ENCODE results near the gene IRS1.

The IRS1 gene

DNA sequence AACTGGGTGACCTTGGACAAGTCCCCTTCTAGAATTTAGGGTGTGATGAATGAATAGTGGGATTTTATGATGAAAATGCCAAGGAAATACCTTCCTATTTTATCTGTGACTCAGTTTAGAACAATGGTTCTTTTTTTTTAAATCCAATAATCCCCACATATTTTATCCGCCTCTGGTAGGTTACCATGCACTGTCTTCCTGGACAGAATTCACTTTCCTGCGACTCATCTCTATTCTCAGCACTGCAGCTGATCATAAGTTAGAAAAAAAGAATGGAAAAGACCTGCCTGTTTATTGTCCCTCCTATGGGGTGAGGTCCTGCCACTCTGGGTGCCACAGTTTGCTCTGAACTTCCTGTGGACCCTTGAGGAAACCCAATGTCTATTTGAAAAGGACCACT lies 73.1 kb downstream of the IRS1 start:
- peak overlapping the region; percentile 84 for H3K27ac ChIP-seq (ENCODE audit: low read depth, low read length, severe bottlenecking)

DNA sequence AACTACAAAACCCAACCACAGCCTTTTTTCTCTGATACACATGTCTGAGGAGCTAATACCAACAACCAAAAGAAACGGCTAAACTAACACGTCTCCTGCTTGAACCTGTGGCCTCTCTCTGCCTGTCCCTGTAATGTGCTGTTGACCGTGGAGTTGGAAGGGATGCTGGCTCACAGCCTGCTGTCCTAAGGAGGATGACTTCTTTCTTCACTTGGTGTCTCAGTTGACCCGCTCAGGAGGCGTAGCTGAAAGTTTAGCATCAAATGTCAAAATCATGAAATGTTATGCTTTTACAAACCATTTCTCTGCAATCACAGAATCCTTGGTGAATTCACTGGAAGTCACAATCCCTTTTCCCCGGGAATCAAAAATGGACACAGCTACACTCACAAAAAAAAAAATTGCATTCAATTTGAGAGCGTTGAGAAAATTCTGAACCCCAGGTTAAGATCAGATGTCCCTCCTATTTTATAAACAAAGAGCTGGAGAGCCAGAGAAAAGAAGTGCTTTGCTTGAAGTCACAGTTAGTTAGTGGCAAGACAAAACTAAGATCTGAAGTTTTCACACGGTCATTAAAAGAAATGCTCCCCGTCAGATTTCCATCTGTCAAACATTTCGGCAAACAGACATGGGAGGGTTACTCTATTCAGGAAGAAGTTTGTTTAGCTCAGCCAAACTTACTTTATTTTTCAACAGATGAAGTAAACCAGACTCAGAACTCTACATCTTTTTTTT lies 74.3 kb downstream of the IRS1 start:
- H3K4me1 ChIP-seq (ENCODE audit: control insufficient read depth, insufficient read depth, low read length, poor library complexity, severe bottlenecking): peaks cover 23% of the 10 kb centered on the region
- 80 to 81% methylated on average over 5 to 8 of the region's 10 CpGs for WGBS, 2 experiments (ENCODE audit: insufficient coverage in 2 of 2)
- H3K9me3 ChIP-seq (ENCODE audit: control insufficient read depth, low read length): no peaks in the 10 kb centered on the region
- peak overlapping the region; percentile 84 for H3K27ac ChIP-seq (ENCODE audit: low read depth, low read length, severe bottlenecking)
- no peak overlapping the region for H3K4me3 ChIP-seq (ENCODE audit: extremely low read depth, insufficient read depth, low read length, poor library complexity, severe bottlenecking)
- no peaks in the 10 kb centered on the region for H3K36me3 ChIP-seq (ENCODE audit: control insufficient read depth, insufficient read depth, low read length)

More for the DNA sequence above, 73.1 kb downstream of the IRS1 start:
- 100% methylated on average over 1 of the region's 2 CpGs; no CpG with 5 or more reads in 1 of the 2 experiments for WGBS, 2 experiments (ENCODE audit: insufficient coverage in 2 of 2)
- no peaks in the 10 kb centered on the region for H3K36me3 ChIP-seq (ENCODE audit: control insufficient read depth, insufficient read depth, low read length)
- no peaks in the 10 kb centered on the region for H3K9me3 ChIP-seq (ENCODE audit: control insufficient read depth, low read length)
- H3K4me3 ChIP-seq (ENCODE audit: extremely low read depth, insufficient read depth, low read length, poor library complexity, severe bottlenecking): no peak overlapping the region
- H3K4me1 ChIP-seq (ENCODE audit: control insufficient read depth, insufficient read depth, low read length, poor library complexity, severe bottlenecking): peaks cover 17% of the 10 kb centered on the region

DNA sequence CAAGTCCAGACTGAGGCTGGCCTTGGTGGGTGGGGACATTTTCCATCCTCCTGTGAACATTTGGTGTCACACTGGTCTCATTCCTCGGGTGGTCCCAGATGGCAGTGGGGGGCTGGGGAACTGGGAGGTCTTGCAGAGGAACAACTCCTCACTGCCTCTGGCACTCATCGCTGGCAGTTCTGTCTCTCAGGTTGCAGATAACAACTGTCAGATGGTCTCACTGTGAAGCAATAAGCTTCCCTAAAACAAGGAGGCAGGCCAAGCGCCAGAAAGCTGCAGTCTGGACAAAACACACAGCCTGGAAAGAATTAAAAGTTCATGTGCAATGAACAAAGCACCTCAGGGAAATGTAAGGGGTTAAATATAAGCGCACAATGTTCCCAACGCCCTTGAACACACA lies 78.1 kb downstream of the IRS1 start:
- Histone ChIP-seq H3K9me3 (ENCODE audit: control insufficient read depth, low read length) (no peaks in the 10 kb centered on the region), H3K4me1 (ENCODE audit: control insufficient read depth, insufficient read depth, low read length, poor library complexity, severe bottlenecking) (peaks cover 19% of the 10 kb centered on the region), H3K4me3 (ENCODE audit: extremely low read depth, insufficient read depth, low read length, poor library complexity, severe bottlenecking) (no peak overlapping the region), H3K27ac (ENCODE audit: low read depth, low read length, severe bottlenecking) (no peak overlapping the region), H3K36me3 (ENCODE audit: control insufficient read depth, insufficient read depth, low read length) (no peaks in the 10 kb centered on the region)
- 64 to 69% methylated on average over 4 to 5 of the region's 5 CpGs for WGBS, 2 experiments (ENCODE audit: insufficient coverage in 2 of 2)

DNA sequence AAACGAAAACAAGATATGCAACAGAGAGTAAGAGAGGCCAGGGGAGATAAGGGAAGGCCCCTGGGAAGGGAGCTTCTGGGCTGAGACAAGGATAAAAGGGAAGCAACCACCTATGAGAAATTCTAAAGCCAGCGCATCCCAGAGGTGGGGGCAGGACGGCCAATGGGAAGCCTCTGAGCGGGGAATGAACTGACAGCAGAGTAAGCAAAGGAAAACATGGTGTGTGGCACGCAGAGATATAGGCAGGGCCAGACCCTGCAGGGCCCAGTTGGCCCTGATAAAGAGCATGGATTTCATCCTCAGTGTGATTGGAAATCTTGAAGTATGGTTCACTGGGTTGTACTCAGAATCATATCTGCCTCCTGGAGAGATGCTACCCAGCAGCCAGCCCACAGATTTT lies 78.7 kb downstream of the IRS1 start:
- WGBS, 2 experiments (ENCODE audit: insufficient coverage in 2 of 2): 46 to 56% methylated on average over 5 of the region's 5 CpGs
- H3K27ac ChIP-seq (ENCODE audit: low read depth, low read length, severe bottlenecking): no peak overlapping the region
- peaks cover 13% of the 10 kb centered on the region for H3K4me1 ChIP-seq (ENCODE audit: control insufficient read depth, insufficient read depth, low read length, poor library complexity, severe bottlenecking)
- no peaks in the 10 kb centered on the region for H3K9me3 ChIP-seq (ENCODE audit: control insufficient read depth, low read length)
- H3K4me3 ChIP-seq (ENCODE audit: extremely low read depth, insufficient read depth, low read length, poor library complexity, severe bottlenecking): no peak overlapping the region
- H3K36me3 ChIP-seq (ENCODE audit: control insufficient read depth, insufficient read depth, low read length): no peaks in the 10 kb centered on the region

DNA sequence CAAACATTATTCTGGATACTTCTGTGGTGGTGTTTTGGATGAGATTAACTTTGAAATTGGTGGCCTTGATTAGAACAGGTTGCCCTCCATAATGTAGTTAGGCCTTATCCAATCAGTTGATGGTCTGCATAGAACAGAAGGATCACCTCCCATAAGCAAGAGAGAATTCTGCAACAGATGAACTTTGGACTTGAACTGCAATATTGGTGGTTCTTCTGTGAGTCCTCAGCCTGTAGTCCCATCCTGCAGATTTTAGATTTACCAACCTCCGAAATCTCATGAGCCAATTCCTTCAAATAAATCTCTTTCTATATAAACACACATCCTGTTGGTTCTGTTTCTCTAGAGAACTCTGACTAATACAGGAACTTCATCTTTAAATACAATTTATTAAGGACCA lies 81.9 kb downstream of the IRS1 start:
- Histone ChIP-seq H3K9me3 (ENCODE audit: control insufficient read depth, low read length) (no peaks in the 10 kb centered on the region), H3K4me3 (ENCODE audit: extremely low read depth, insufficient read depth, low read length, poor library complexity, severe bottlenecking) (no peak overlapping the region), H3K27ac (ENCODE audit: low read depth, low read length, severe bottlenecking) (no peak overlapping the region), H3K4me1 (ENCODE audit: control insufficient read depth, insufficient read depth, low read length, poor library complexity, severe bottlenecking) (peaks cover 8% of the 10 kb centered on the region), H3K36me3 (ENCODE audit: control insufficient read depth, insufficient read depth, low read length) (no peaks in the 10 kb centered on the region)
- WGBS, 2 experiments (ENCODE audit: insufficient coverage in 2 of 2): 83 to 100% methylated on average over 1 of the region's 1 CpG

DNA sequence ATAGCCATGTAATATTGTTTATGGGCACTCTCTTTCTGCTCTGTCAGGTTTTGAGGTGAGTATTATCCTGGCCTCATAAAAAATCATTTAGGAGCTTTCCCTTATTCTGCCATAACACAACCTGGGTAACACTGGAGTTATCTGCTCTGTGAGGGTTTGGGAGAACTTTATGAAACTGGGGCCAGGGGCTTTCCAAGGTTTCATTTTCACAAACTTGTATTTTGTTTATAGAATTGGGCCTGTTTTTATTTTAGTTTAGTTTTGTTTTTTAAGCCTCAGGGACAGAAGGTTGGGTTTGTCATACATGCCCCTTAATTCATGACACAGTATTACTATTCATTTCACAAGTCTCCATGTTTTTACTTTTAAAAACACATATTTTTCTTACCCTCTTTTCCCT lies 83.5 kb downstream of the IRS1 start:
- H3K4me1 ChIP-seq (ENCODE audit: control insufficient read depth, insufficient read depth, low read length, poor library complexity, severe bottlenecking): peaks cover 8% of the 10 kb centered on the region
- no peak overlapping the region for H3K4me3 ChIP-seq (ENCODE audit: extremely low read depth, insufficient read depth, low read length, poor library complexity, severe bottlenecking)
- H3K36me3 ChIP-seq (ENCODE audit: control insufficient read depth, insufficient read depth, low read length): no peaks in the 10 kb centered on the region
- no peak overlapping the region for H3K27ac ChIP-seq (ENCODE audit: low read depth, low read length, severe bottlenecking)
- H3K9me3 ChIP-seq (ENCODE audit: control insufficient read depth, low read length): no peaks in the 10 kb centered on the region

DNA sequence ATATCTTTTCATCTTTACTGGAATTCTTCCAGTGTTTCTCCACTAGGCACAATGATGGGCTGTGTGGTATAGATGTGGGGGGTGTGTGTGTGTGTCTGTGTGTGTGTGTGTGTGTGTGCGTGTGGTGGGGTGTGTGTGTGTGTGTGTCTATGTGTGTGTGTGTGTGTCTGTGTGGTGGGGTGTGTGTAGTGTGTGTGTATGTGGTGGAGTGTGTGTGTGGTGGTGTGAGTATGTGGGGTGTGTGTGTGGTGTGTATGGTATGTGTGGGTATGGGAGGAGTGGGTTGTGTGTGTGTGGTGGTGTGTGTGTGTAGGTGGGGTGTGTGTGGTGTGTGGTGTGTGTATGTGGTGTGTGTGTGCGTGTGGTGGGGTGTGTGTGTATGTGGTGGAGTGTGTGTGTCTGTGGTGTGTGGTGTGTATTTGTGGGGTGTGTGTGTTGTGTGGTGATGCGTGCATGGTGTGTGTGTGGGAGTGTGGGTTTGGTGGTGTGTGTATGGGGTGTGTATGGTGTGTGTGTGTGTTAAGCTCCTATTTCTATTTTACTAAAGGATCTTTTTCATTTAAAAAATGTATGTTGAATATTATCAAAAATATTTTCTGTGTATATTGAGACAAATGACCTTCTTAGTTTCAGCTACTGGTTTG lies 84.2 kb downstream of the IRS1 start:
- H3K36me3 ChIP-seq (ENCODE audit: control insufficient read depth, insufficient read depth, low read length): no peaks in the 10 kb centered on the region
- H3K9me3 ChIP-seq (ENCODE audit: control insufficient read depth, low read length): no peaks in the 10 kb centered on the region
- H3K27ac ChIP-seq (ENCODE audit: low read depth, low read length, severe bottlenecking): no peak overlapping the region
- WGBS, 2 experiments (ENCODE audit: insufficient coverage in 2 of 2): 80 to 100% methylated on average over 1 of the region's 3 CpGs
- peaks cover 5% of the 10 kb centered on the region for H3K4me1 ChIP-seq (ENCODE audit: control insufficient read depth, insufficient read depth, low read length, poor library complexity, severe bottlenecking)
- no peak overlapping the region for H3K4me3 ChIP-seq (ENCODE audit: extremely low read depth, insufficient read depth, low read length, poor library complexity, severe bottlenecking)

DNA sequence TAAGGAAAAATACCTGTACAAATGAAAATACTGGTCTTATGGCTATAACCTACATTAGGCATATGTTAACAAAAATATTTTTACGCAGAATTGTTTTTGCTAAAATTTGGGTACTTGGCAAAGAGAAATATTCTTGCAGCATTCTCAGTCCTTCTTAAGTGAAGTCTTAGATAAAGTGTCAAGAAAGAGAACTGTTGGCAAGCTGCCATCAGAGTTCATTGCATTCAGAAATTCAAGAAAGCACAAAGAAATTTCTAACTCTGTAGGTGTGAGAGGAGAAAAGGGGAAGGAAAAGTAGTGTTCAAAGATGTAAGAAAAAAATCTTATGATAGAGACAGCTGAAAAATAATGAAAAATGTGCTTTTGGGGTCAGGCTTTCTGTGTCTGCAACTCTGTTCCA lies 86.7 kb downstream of the IRS1 start:
- no peaks in the 10 kb centered on the region for H3K36me3 ChIP-seq (ENCODE audit: control insufficient read depth, insufficient read depth, low read length)
- no CpG with 5 or more reads among the region's 1 CpG for WGBS, 2 experiments (ENCODE audit: insufficient coverage in 2 of 2)
- H3K4me1 ChIP-seq (ENCODE audit: control insufficient read depth, insufficient read depth, low read length, poor library complexity, severe bottlenecking): no peaks in the 10 kb centered on the region
- no peak overlapping the region for H3K4me3 ChIP-seq (ENCODE audit: extremely low read depth, insufficient read depth, low read length, poor library complexity, severe bottlenecking)
- no peaks in the 10 kb centered on the region for H3K9me3 ChIP-seq (ENCODE audit: control insufficient read depth, low read length)
- H3K27ac ChIP-seq (ENCODE audit: low read depth, low read length, severe bottlenecking): no peak overlapping the region

DNA sequence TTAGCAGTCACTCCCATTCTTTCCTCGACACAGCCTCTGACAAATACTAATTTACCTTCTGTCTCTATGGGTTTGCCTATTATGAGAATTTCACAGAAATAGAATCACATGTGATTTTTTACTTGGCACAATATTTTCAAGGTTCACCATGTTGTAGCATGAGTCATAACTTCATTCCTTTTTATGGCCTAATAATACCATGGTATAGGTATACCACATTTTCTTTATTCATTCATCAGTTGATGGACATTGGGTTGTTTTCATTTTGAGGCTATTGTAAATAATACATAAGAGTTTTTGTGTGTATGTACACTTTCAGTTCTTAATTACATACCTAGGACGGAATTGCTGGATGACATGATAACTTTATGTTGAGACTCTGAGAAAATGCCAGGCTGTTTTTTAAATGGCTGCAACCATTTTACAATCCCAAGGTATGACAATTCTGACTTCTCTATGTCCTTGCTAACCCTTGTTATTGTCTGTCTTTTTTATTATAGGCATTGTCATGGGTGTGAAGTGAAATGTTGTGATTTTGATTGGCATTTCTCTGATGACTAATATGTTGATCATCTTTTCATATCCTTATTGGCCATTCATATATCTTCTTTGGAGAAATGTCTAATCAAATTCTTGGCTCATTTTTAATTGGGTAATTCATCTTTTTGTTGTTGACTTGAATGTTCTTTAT lies 87.9 kb downstream of the IRS1 start:
- no peaks in the 10 kb centered on the region for H3K36me3 ChIP-seq (ENCODE audit: control insufficient read depth, insufficient read depth, low read length)
- no peak overlapping the region for H3K27ac ChIP-seq (ENCODE audit: low read depth, low read length, severe bottlenecking)
- 100% methylated on average over 1 of the region's 2 CpGs; no CpG with 5 or more reads in 1 of the 2 experiments for WGBS, 2 experiments (ENCODE audit: insufficient coverage in 2 of 2)
- no peak overlapping the region for H3K4me3 ChIP-seq (ENCODE audit: extremely low read depth, insufficient read depth, low read length, poor library complexity, severe bottlenecking)
- no peaks in the 10 kb centered on the region for H3K4me1 ChIP-seq (ENCODE audit: control insufficient read depth, insufficient read depth, low read length, poor library complexity, severe bottlenecking)
- no peaks in the 10 kb centered on the region for H3K9me3 ChIP-seq (ENCODE audit: control insufficient read depth, low read length)

DNA sequence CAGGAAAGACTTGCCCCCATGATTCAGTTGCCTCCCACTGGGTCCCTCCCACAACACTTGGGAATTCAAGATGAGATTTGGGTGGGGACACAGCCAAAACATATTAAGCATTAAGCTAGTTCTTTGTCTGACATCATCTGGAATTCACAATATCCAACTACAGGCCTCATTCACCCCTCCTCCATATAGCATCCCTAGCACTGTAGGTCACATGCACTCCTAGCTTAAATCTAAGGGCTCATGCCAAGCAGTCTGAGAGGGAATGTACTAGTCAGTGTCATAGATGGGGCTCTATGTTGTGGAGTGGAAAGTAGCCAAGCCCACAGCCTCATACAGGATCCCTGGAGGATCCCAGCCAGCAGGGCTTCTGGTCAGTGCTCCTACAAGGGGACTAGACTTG lies 92.1 kb downstream of the IRS1 start:
- H3K9me3 ChIP-seq (ENCODE audit: control insufficient read depth, low read length): no peaks in the 10 kb centered on the region
- H3K4me3 ChIP-seq (ENCODE audit: extremely low read depth, insufficient read depth, low read length, poor library complexity, severe bottlenecking): no peak overlapping the region
- H3K36me3 ChIP-seq (ENCODE audit: control insufficient read depth, insufficient read depth, low read length): no peaks in the 10 kb centered on the region
- no peaks in the 10 kb centered on the region for H3K4me1 ChIP-seq (ENCODE audit: control insufficient read depth, insufficient read depth, low read length, poor library complexity, severe bottlenecking)
- H3K27ac ChIP-seq (ENCODE audit: low read depth, low read length, severe bottlenecking): no peak overlapping the region

DNA sequence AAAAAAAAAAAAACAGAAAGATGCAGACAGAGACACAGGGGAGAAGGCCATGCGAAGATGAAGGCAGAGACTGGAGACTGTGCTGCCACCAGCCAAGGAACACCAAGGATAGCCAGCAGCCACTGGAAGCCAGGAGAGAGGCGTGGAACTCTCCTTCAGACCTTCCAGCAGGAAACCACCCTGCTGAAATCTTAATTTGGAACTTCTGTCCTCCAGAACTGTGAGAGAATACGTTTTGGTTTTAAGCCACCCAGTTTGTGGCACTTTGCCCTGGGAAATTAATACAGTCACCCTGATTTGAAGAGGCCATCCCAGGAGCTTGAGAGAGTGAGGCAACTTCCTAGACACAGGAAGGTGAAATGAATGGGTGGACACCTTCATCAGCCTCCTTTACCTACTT lies 93.7 kb downstream of the IRS1 start:
- Histone ChIP-seq H3K4me3 (ENCODE audit: extremely low read depth, insufficient read depth, low read length, poor library complexity, severe bottlenecking) (no peak overlapping the region), H3K4me1 (ENCODE audit: control insufficient read depth, insufficient read depth, low read length, poor library complexity, severe bottlenecking) (peaks cover 3% of the 10 kb centered on the region), H3K36me3 (ENCODE audit: control insufficient read depth, insufficient read depth, low read length) (no peaks in the 10 kb centered on the region), H3K27ac (ENCODE audit: low read depth, low read length, severe bottlenecking) (no peak overlapping the region), H3K9me3 (ENCODE audit: control insufficient read depth, low read length) (no peaks in the 10 kb centered on the region)
- 91 to 97% methylated on average over 3 of the region's 3 CpGs for WGBS, 2 experiments (ENCODE audit: insufficient coverage in 2 of 2)
